SK-N-MC (cell line): ENCODE measurements around the gene TERT.

Experiments used
- EZH2 ChIP-seq: fragments of 200-600 bp; sonication (generic); IDR thresholded peaks from one replicate; pipeline ENCODE4 v1.6.1; 2017; ENCODE audit warnings: antibody characterized with exemption
- POLR2AphosphoS5 ChIP-seq: IDR thresholded peaks from 2 replicates; pipeline ENCODE4 v1.6.1; 2012; ENCODE audit warnings: mild to moderate bottlenecking, low read depth, low read length, borderline replicate concordance

DNA sequence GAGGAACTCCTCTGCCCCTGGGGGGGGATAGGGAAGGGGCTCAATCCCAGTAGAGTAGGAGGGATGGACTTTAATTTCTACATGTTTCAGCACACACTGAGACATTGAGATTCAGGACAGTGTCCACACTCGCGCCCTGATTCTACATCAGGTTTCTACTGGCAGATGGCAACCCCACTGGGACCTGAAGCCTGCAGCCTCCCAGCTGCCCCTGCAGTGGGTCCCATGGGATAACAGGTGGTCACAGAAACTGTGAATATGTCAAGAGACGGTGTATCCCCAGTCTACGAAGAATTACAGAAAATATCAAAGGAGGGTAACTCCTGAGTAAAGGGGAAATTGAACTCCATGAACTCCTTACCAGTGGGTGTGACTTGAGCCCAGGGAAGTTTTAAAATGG, 2.4 kb upstream of the TERT start:
- TF ChIP-seq POLR2AphosphoS5 (no peak), EZH2 (no peak)
